Measurements from ENCODE around the gene ING5.
A peak's percentile ranks its signal among the peaks of the same experiment; 100 is the strongest.

Gene ING5

GRCh38 chr2:241764275-241765241 lies 62.7 kb downstream of the ING5 start:
- no peak for DNase-seq

- DNase-seq = no peak
Observed at GRCh38 chr2:241767464-241768250, 65.8 kb downstream of the ING5 start.

GRCh38 chr2:241768251-241768711 lies 66.4 kb downstream of the ING5 start:
- DNase-seq = no peak

GRCh38 chr2:241768850-241769249 lies 67.0 kb downstream of the ING5 start:
- DNase-seq = no peak

GRCh38 chr2:241769819-241770184 lies 68.0 kb downstream of the ING5 start:
- DNase-seq = no peak

GRCh38 chr2:241770185-241770935 lies 68.5 kb downstream of the ING5 start:
- no peak for DNase-seq

GRCh38 chr2:241770936-241771285 lies 69.1 kb downstream of the ING5 start:
- DNase-seq = no peak

GRCh38 chr2:241771286-241772062 lies 69.6 kb downstream of the ING5 start:
- no peak for DNase-seq

GRCh38 chr2:241772063-241772499 lies 70.2 kb downstream of the ING5 start:
- DNase-seq = peak; percentile 16

GRCh38 chr2:241773511-241774418 lies 71.9 kb downstream of the ING5 start:
- DNase-seq = no peak

- no peak for DNase-seq
Observed at GRCh38 chr2:241774419-241775222, 72.8 kb downstream of the ING5 start.

- DNase-seq = no peak
Observed at GRCh38 chr2:241775223-241776177, 73.7 kb downstream of the ING5 start.

- DNase-seq = no peak
Observed at GRCh38 chr2:241776336-241777169, 74.7 kb downstream of the ING5 start, which contains the start of gene GAL3ST2. GAL3ST2 (plus strand) TSS chr2:241776822; CDS start chr2:241776956, 134 bp downstream.

- no peak for DNase-seq
Observed at GRCh38 chr2:241777170-241777685, 75.4 kb downstream of the ING5 start.

GRCh38 chr2:241777686-241778627 lies 76.1 kb downstream of the ING5 start:
- DNase-seq = no peak

Data from activated T-cell treated with anti-CD3 and anti-CD28 coated beads for 4 hours (primary cell).